ENCODE results near the gene ANKRD12. TPM values are rescaled to one million over a fixed set of nuclear protein-coding genes. Genes with fewer than 3 reads are reported as not detected.

Gene ANKRD12
- total and polyA plus RNA-seq, 10 of the 15 experiments (the other 5 are each of a cell fraction or from before 2014, with no cell fraction given) = 5.9 to 45.7 (median 20.2) TPM

DNA sequence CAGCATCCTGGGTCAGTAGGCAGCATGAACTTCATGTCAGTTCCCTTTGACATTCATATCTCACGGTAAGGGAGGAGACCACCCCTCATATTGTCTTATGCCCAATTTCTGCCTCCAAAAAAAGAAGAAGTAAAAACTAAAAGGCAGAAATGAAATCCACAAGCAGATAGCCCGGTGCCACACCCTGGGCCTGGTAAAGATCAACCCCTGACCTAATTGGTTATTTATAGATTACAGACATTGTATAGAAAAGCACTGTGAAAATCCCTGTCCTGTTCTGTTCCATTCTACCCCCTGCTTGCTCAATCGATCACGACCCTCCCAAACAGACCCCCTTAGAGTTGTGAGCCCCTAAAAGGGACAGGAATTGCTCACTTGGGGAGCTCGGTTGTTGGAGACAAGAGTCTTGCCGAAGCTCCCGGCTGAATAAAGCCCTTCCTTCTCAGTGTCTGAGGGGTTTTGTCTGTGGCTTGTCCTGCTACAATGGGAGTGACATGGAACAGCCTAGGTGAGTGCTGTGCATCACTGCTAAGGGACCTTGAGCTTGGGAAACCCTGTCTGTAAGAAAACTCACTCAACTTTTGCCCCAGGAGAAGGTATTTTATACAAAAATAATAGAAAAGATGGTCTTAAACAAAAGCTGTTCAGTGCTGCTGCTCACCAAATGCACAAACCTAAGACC is 23.0 kb upstream of the ANKRD12 start:
- Histone ChIP-seq H3K9me3 (replicated peaks; ENCODE audit: control insufficient read depth, insufficient read depth, low read length) (no peaks in the 10 kb centered on the region; the same call in 2 of the 3 replicates), H3K4me1 (ENCODE audit: control insufficient read depth, insufficient read depth, low read length) (peaks cover 20% of the 10 kb centered on the region), H3K4me2 (ENCODE audit: control insufficient read depth, insufficient read depth) (peak overlapping the region; percentile 72), H3K9ac (ENCODE audit: control insufficient read depth, insufficient read depth, low read length) (peak overlapping the region; percentile 39), H2AFZ (ENCODE audit: control insufficient read depth, low read depth, low read length) (no peak overlapping the region), H3K36me3 (ENCODE audit: control insufficient read depth in 2 of 2, insufficient read depth in 2 of 2, low read length in 1 of 2) (peaks cover 0 to 7% of the 10 kb centered on the region in 2 experiments; a peak in 2 of 4 replicates), H3K27me3 (replicated peaks in 1 of 2; ENCODE audit: control insufficient read depth in 2 of 2, insufficient read depth in 2 of 2, low read length in 1 of 2) (no peaks in the 10 kb centered on the region), H3K79me2 (ENCODE audit: control insufficient read depth, insufficient read depth, low read length) (peaks cover 100% of the 10 kb centered on the region), H3K27ac (ENCODE audit: control insufficient read depth, insufficient read depth) (peak overlapping the region; percentile 68), H4K20me1 (ENCODE audit: control insufficient read depth, insufficient read depth) (no peaks in the 10 kb centered on the region), H3K4me3 (peak overlapping the region; percentile 49; the same call in 1 of the 2 replicates)
- 0% methylated on average over 7 of the region's 7 CpGs for WGBS (ENCODE audit: insufficient coverage, insufficient replicate concordance, low lambda C conversion rate, missing lambda C conversion rate)
- POLR2A ChIA-PET = interaction anchor here (1.0 to 6.4 kb wide), 4 partner anchors 10 to 40 kb away, joined by 3 to 42 read pairs (median 4); partner anchors contain the start of gene NDUFV2
- intact Hi-C loops (cut with micrococcal nuclease; ENCODE audit: unreplicated experiment) (loop anchor here (1.0 kb wide), 1 partner anchor 10 kb away; no protein-coding TSS in a partner anchor), in situ Hi-C loops (cut with MboI) (no loop called here)
- BruUV-seq (replicated peaks) = no TSS peak
- TF ChIP-seq MTA2 (IDR thresholded peaks at IDR 0.05; ENCODE audit: low read depth) = 0 out of 2 replicates have a peak, but pooled peaks have one; percentile 19
- TF ChIP-seq MEF2A (IDR thresholded peaks at IDR 0.05; ENCODE audit: insufficient read depth, low read depth, low read length) = 0 out of 2 replicates have a peak, but pooled peaks have one; percentile 15
- TF ChIP-seq RELB (IDR thresholded peaks at IDR 0.05; ENCODE audit: low read depth) = no peak
- no peak for TF ChIP-seq FOXM1 (IDR thresholded peaks at IDR 0.05; ENCODE audit: low read depth, low read length)
- 0 out of 2 replicates have a peak, but pooled peaks have one; percentile 38 for TF ChIP-seq ATF7 (IDR thresholded peaks at IDR 0.05; ENCODE audit: low read depth)
- TF ChIP-seq NR2F1 (conservative IDR thresholded peaks at IDR 0.05) = 0 out of 2 replicates have a peak, but pooled peaks have one; percentile 33
- no peak for DNase-seq (ENCODE audit: low read depth, low spot score)
- RAD21 ChIA-PET (ENCODE audit: unreplicated experiment) = interaction anchor here (1.3 to 2.6 kb wide), 4 partner anchors 8 to 28 kb away, joined by 4 to 8 read pairs (median 7); no protein-coding TSS in a partner anchor
- FAIRE-seq = no peak
- CTCF ChIA-PET = interaction anchor here (0.6 to 2.4 kb wide), 5 partner anchors 8 to 223 kb away, joined by 3 to 13 read pairs (median 5); no protein-coding TSS in a partner anchor
- ATAC-seq = peak; percentile 20
- SMC1A ChIA-PET (ENCODE audit: uncharacterized antibody, unreplicated experiment) = interaction anchor here (0.6 to 8.5 kb wide), 11 partner anchors 9 to 226 kb away, joined by 3 to 137 read pairs (median 4); partner anchors contain the start of gene ANKRD12

Data from GM12878 (cell line).